Duodenal mucosa (tissue), 2 donors: ENCODE data around the gene GATAD2A.

ENCODE experiments used
- H3K27ac ChIP-seq: one replicate; pipeline ENCODE4 v1.7.0; 2013; ENCODE audit warnings: low read depth, low read length
- H3K27me3 ChIP-seq, 2 donors: one replicate each; pipeline ENCODE4 v1.7.0; 2013; ENCODE audit warnings: low read length in 2 of 2, control low read depth in 1 of 2; ENCODE audit not compliant: insufficient read depth in 2 of 2, control insufficient read depth in 1 of 2
- H3K36me3 ChIP-seq, 2 donors: one replicate each; pipeline ENCODE4 v1.7.0; 2013; ENCODE audit warnings: low read length in 2 of 2, control low read depth in 1 of 2; ENCODE audit not compliant: insufficient read depth in 2 of 2, control insufficient read depth in 1 of 2
- H3K4me1 ChIP-seq, 2 donors: one replicate each; pipeline ENCODE4 v1.7.0; 2013; ENCODE audit warnings: low read length in 2 of 2, control low read depth in 1 of 2; ENCODE audit not compliant: insufficient read depth in 2 of 2, control insufficient read depth in 1 of 2
- H3K4me3 ChIP-seq, 2 donors: one replicate each; pipeline ENCODE4 v1.7.0; 2013; ENCODE audit warnings: low read length in 2 of 2, low read depth in 1 of 2
- H3K9ac ChIP-seq, 2 donors: one replicate each; pipeline ENCODE4 v1.7.0; 2013; ENCODE audit warnings: low read length in 2 of 2, low read depth in 1 of 2
- H3K9me3 ChIP-seq, 2 donors: one replicate each; pipeline ENCODE4 v1.7.0; 2013; ENCODE audit warnings: low read length in 2 of 2, control low read depth in 1 of 2; ENCODE audit not compliant: control insufficient read depth in 1 of 2

Gene GATAD2A

GRCh38 chr19:19553670-19554069, 148.2 kb downstream of the GATAD2A start:
- H3K9me3 ChIP-seq = peaks cover 0 to 2% of the 10 kb centered on the region in 2 donors
- H3K27me3 ChIP-seq = peaks cover 0 to 4% of the 10 kb centered on the region in 2 donors
- H3K9ac ChIP-seq = no peak overlapping the region
- no peaks in the 10 kb centered on the region for H3K4me1 ChIP-seq
- no peak overlapping the region for H3K4me3 ChIP-seq
- H3K36me3 ChIP-seq = no peaks in the 10 kb centered on the region
- H3K27ac ChIP-seq = no peak overlapping the region

GRCh38 chr19:19554074-19555023, 148.9 kb downstream of the GATAD2A start:
- no peaks in the 10 kb centered on the region for H3K9me3 ChIP-seq
- H3K27ac ChIP-seq = no peak overlapping the region
- H3K4me1 ChIP-seq = no peaks in the 10 kb centered on the region
- no peak overlapping the region for H3K9ac ChIP-seq
- no peaks in the 10 kb centered on the region for H3K36me3 ChIP-seq
- H3K27me3 ChIP-seq = peaks cover 0 to 4% of the 10 kb centered on the region in 2 donors
- no peak overlapping the region for H3K4me3 ChIP-seq

GRCh38 chr19:19558055-19558454, 152.6 kb downstream of the GATAD2A start:
- H3K9me3 ChIP-seq = no peaks in the 10 kb centered on the region
- no peaks in the 10 kb centered on the region for H3K36me3 ChIP-seq
- no peak overlapping the region for H3K9ac ChIP-seq
- H3K27me3 ChIP-seq = no peaks in the 10 kb centered on the region
- no peaks in the 10 kb centered on the region for H3K4me1 ChIP-seq
- H3K27ac ChIP-seq = no peak overlapping the region
- no peak overlapping the region for H3K4me3 ChIP-seq
